Endothelial cell of umbilical vein (primary cell): ENCODE measurements around the gene HLA-DMA. TPM values are rescaled to one million over a fixed set of nuclear protein-coding genes. Genes with fewer than 3 reads are reported as not detected.

Experiments used
- BruUV-seq: library from RNA; stranded (reverse); fragments of 400-500 nt; replicated peaks from 2 replicates; lab custom pipeline; 2021; lab: Mats Ljungman, UMichigan
- CTCF ChIA-PET: fragments of 300-600, 350-600 bp; sonication (Branson Sonifier 250); formaldehyde crosslinking; loops from one replicate; lab custom pipeline; 2021; ENCODE audit warnings: antibody characterized with exemption, inconsistent platforms; lab: Charles Lee
- POLR2A ChIA-PET: fragments of 300-600, 350-600 bp; sonication (Branson Sonifier 250); formaldehyde crosslinking; loops from one replicate; lab custom pipeline; 2021; ENCODE audit warnings: antibody characterized with exemption, inconsistent platforms; lab: Charles Lee
- DNase-seq: peaks from one replicate; pipeline ENCODE4 v3.0.0-alpha.2; 2011; ENCODE audit warnings: low read depth, low spot score
- FAIRE-seq: peaks from 2 replicates; lab custom pipeline; 2011; peaks lifted over from hg19 to GRCh38; lab: Jason Lieb, UNC
- H2AFZ ChIP-seq: 2 replicates; pipeline ENCODE4 v1.6.0; 2012; ENCODE audit warnings: low read depth, low read length, control low read depth, inconsistent platforms
- H3K27ac ChIP-seq: 2 replicates; pipeline ENCODE4 v1.5.1; 2011; ENCODE audit warnings: low read depth, mild to moderate bottlenecking, control low read depth, low read length, moderate library complexity; ENCODE audit not compliant: insufficient read depth
- H3K27me3 ChIP-seq, 2 experiments: 2 replicates each; pipeline versions ENCODE4 v1.6.0 to v1.6.1; 2011; ENCODE audit warnings: low read length in 2 of 2, mixed read lengths in 1 of 2; ENCODE audit not compliant: control insufficient read depth in 2 of 2, insufficient read depth in 2 of 2
- H3K36me3 ChIP-seq, 2 experiments: 2 replicates in 1 of 2; 3 replicates in 1 of 2; pipeline ENCODE4 v1.5.1; 2011; ENCODE audit warnings: low read length in 2 of 2, mild to moderate bottlenecking in 1 of 2, moderate library complexity in 1 of 2; ENCODE audit not compliant: control insufficient read depth in 2 of 2, insufficient read depth in 2 of 2; ENCODE audit errors: extremely low read depth in 1 of 2
- H3K4me1 ChIP-seq: 3 replicates; pipeline ENCODE4 v1.5.1; 2011; ENCODE audit warnings: mild to moderate bottlenecking, low read length; ENCODE audit not compliant: control insufficient read depth, insufficient read depth; ENCODE audit errors: extremely low read depth
- H3K4me2 ChIP-seq: 2 replicates; pipeline ENCODE4 v1.6.1; 2011; ENCODE audit warnings: low read length, control low read depth, mixed read lengths; ENCODE audit not compliant: insufficient read depth
- H3K4me3 ChIP-seq, 3 experiments: fragments of 200-600 bp in 1 of 3; sonication (generic), shearing (Covaris generic) in 1 of 3; replicated peaks in 1 of 3; 2 replicates each; pipeline ENCODE4 v1.5.1; 2011 to 2016; ENCODE audit warnings: control low read depth in 3 of 3, low read length in 3 of 3, mild to moderate bottlenecking in 2 of 3, inconsistent platforms in 1 of 3, low read depth in 1 of 3, moderate library complexity in 1 of 3; ENCODE audit not compliant: insufficient read depth in 1 of 3
- H3K79me2 ChIP-seq: 2 replicates; pipeline ENCODE4 v1.6.0; 2012; ENCODE audit warnings: low read length, inconsistent platforms; ENCODE audit not compliant: control insufficient read depth, insufficient read depth
- H3K9ac ChIP-seq: replicated peaks from 2 replicates; pipeline ENCODE3; 2011; ENCODE audit warnings: low read length, control low read depth; ENCODE audit not compliant: insufficient read depth; ENCODE audit errors: extremely low read depth
- H3K9me1 ChIP-seq: replicated peaks from 3 replicates; pipeline ENCODE4 v1.6.0; 2011; ENCODE audit warnings: mild to moderate bottlenecking, low read length; ENCODE audit not compliant: control insufficient read depth, insufficient read depth; ENCODE audit errors: extremely low read depth
- H3K9me3 ChIP-seq: replicated peaks from 2 replicates; pipeline ENCODE4 v1.5.1; 2012; ENCODE audit warnings: low read length, inconsistent platforms; ENCODE audit not compliant: control insufficient read depth, insufficient read depth
- H4K20me1 ChIP-seq: replicated peaks from 2 replicates; pipeline ENCODE3; 2011; ENCODE audit warnings: mild to moderate bottlenecking, low read length; ENCODE audit not compliant: control insufficient read depth, insufficient read depth; ENCODE audit errors: extremely low read depth
- CTCF ChIP-seq, 2 donors: IDR thresholded peaks; 1 replicate in 1 of 2; 2 replicates in 1 of 2; pipeline ENCODE4 v1.5.1; 2011; ENCODE audit warnings: low read length in 2 of 2, mild to moderate bottlenecking in 2 of 2, moderate library complexity in 2 of 2, control low read depth in 1 of 2, inconsistent platforms in 1 of 2, low read depth in 1 of 2; ENCODE audit not compliant: insufficient read depth in 1 of 2; ENCODE audit errors: extremely low read depth in 1 of 2
- FOS ChIP-seq: IDR thresholded peaks from 2 replicates; pipeline ENCODE4 v1.6.1; 2011; ENCODE audit warnings: mild to moderate bottlenecking, low read length, moderate library complexity, borderline replicate concordance; ENCODE audit not compliant: insufficient read depth
- GATA2 ChIP-seq: IDR thresholded peaks from 2 replicates; pipeline ENCODE4 v1.7.0; 2011; ENCODE audit warnings: low read depth, mild to moderate bottlenecking, moderate library complexity, mixed read lengths, low read length; ENCODE audit not compliant: insufficient read length, insufficient read depth
- JUN ChIP-seq: IDR thresholded peaks from 2 replicates; pipeline ENCODE4 v1.6.1; 2011; ENCODE audit warnings: borderline replicate concordance, low read depth; ENCODE audit not compliant: insufficient read length, insufficient read depth
- MAX ChIP-seq: IDR thresholded peaks from 2 replicates; pipeline ENCODE4 v1.6.1; 2011; ENCODE audit not compliant: insufficient read depth, insufficient read length
- MYC ChIP-seq: IDR thresholded peaks from one replicate; pipeline ENCODE4 v1.6.1; 2011; ENCODE audit warnings: mild to moderate bottlenecking, low read depth, low read length
- POLR2AphosphoS5 ChIP-seq: IDR thresholded peaks from 2 replicates; pipeline ENCODE4 v1.6.1; 2012; ENCODE audit warnings: low read depth, mild to moderate bottlenecking, control low read depth, low read length, moderate library complexity; ENCODE audit not compliant: insufficient read depth
- dilution Hi-C: fragments of 300-500 bp; cut with MboI; formaldehyde crosslinking; loops from one replicate; pipeline ENCODE4 v1.15.0; 2019; ENCODE audit warnings: low sequenced_read_pairs; ENCODE audit not compliant: extremely low pct_ligation_motif_present
- intact Hi-C: fragments of 100-400 bp; cut with micrococcal nuclease; formaldehyde crosslinking; loops from one replicate; pipeline ENCODE4 v1.10.0; 2022
- polyA plus RNA-seq, 4 experiments: library from polyadenylated mRNA; depleted of rRNA in 3 of 4; stranded (reverse) in 3 of 4; unstranded in 1 of 4; fragments of >200 nt; gene quantifications; 2 replicates each; pipeline versions ENCODE4 v1.2.1 to v1.2.3, GENCODE V29; 2011 to 2012; ENCODE audit warnings: missing spikeins in 1 of 4
- total RNA-seq: library from RNA; stranded (reverse); gene quantifications from 2 replicates; pipeline ENCODE4 v1.2.3, GENCODE V29; 2021

Gene HLA-DMA
- total and polyA plus RNA-seq, 2 donors (not counting 3 experiments of a cell fraction or from before 2014, with no cell fraction given), result 1.2 to 7.7 TPM

GRCh38 chr6:32976334-32977069 lies 23.6 kb upstream of the HLA-DMA start:
- CTCF ChIA-PET, result interaction anchor here (1.3 to 13.7 kb wide), 3 partner anchors 8 to 44 kb away, joined by 3 to 187 read pairs (median 181); no protein-coding TSS in a partner anchor
- peaks cover 75% of the 10 kb centered on the region for H3K79me2 ChIP-seq
- no peaks in the 10 kb centered on the region for H3K9me3 ChIP-seq
- no peak overlapping the region for H2AFZ ChIP-seq
- no peak for DNase-seq
- TF ChIP-seq POLR2AphosphoS5, result no peak
- TF ChIP-seq MYC, result no peak
- no peak for TF ChIP-seq FOS
- TF ChIP-seq MAX, result no peak
- TF ChIP-seq GATA2, result no peak
- no peak for TF ChIP-seq JUN
- no peak for TF ChIP-seq CTCF (IDR thresholded peaks at IDR 0.05; ENCODE audit: extremely low read depth in 1 of 2, insufficient read depth in 1 of 2, low read depth in 1 of 2, low read length in 2 of 2)
- intact Hi-C loops, result loop anchor here (10.0 kb wide), 1 partner anchor 438 kb away; the partner anchor contains the start of genes CUTA and PHF1
- POLR2A ChIA-PET, result interaction anchor here (1.0 kb wide), 1 partner anchor 11 kb away, joined by 3 read pairs; no protein-coding TSS in a partner anchor
- peaks cover 16% of the 10 kb centered on the region for H3K4me1 ChIP-seq
- no peak overlapping the region for H3K4me2 ChIP-seq
- dilution Hi-C loops, result no loop called here
- no peak overlapping the region for H3K9ac ChIP-seq
- peaks cover 54 to 61% of the 10 kb centered on the region in 2 experiments for H3K36me3 ChIP-seq
- H3K27me3 ChIP-seq, result no peaks in the 10 kb centered on the region
- H4K20me1 ChIP-seq, result peaks cover 33% of the 10 kb centered on the region
- no peak overlapping the region for H3K27ac ChIP-seq
- no peak overlapping the region for H3K4me3 ChIP-seq
- no peak for FAIRE-seq
- H3K9me1 ChIP-seq, result no peaks in the 10 kb centered on the region
- BruUV-seq, result no TSS peak
